Stimulated activated CD4-positive, alpha-beta T cell treated with anti-CD3 and anti-CD28 coated beads, TNF-alpha, amount 100 ng/mL, for 24 hours (primary cell): Measurements from ENCODE around the gene ATXN1.

Experiments used
- DNase-seq, 3 experiments: peaks; one replicate each; pipeline ENCODE4 v3.0.0-alpha.2; 2020; ENCODE audit warnings: low read depth in 3 of 3

ATXN1 gene

GRCh38 chr6:16503241-16503775 is 258.0 kb downstream of the ATXN1 start:
- DNase-seq = no peak

GRCh38 chr6:16498957-16499356 is 262.3 kb downstream of the ATXN1 start:
- DNase-seq = no peak

GRCh38 chr6:16498237-16498636 is 263.0 kb downstream of the ATXN1 start:
- no peak for DNase-seq

- no peak for DNase-seq
These were observed 264.1 kb downstream of the ATXN1 start for GRCh38 chr6:16496991-16497801.

GRCh38 chr6:16496210-16496609 is 265.1 kb downstream of the ATXN1 start:
- no peak for DNase-seq

- no peak for DNase-seq
These were observed 266.5 kb downstream of the ATXN1 start for GRCh38 chr6:16494793-16495192.

GRCh38 chr6:16493802-16494201 is 267.5 kb downstream of the ATXN1 start:
- no peak for DNase-seq

GRCh38 chr6:16493112-16493511 is 268.1 kb downstream of the ATXN1 start:
- DNase-seq = no peak

GRCh38 chr6:16491666-16492313 is 269.5 kb downstream of the ATXN1 start:
- DNase-seq = no peak

GRCh38 chr6:16490616-16491015 is 270.6 kb downstream of the ATXN1 start:
- DNase-seq = no peak

GRCh38 chr6:16488813-16489212 is 272.4 kb downstream of the ATXN1 start:
- no peak for DNase-seq

- DNase-seq = no peak
These were observed 273.1 kb downstream of the ATXN1 start for GRCh38 chr6:16487996-16488674.

- DNase-seq = peak in 1 of 3 experiments; percentile 26
These were observed 274.6 kb downstream of the ATXN1 start for GRCh38 chr6:16486661-16487060.

- DNase-seq = no peak
These were observed 277.9 kb downstream of the ATXN1 start for GRCh38 chr6:16483315-16483875.

GRCh38 chr6:16482702-16483314 is 278.5 kb downstream of the ATXN1 start:
- no peak for DNase-seq

GRCh38 chr6:16481697-16482399 is 279.4 kb downstream of the ATXN1 start:
- DNase-seq = peak in 1 of 3 experiments; percentile 53

- DNase-seq = no peak
These were observed 280.3 kb downstream of the ATXN1 start for GRCh38 chr6:16480763-16481560.

GRCh38 chr6:16477367-16478149 is 283.7 kb downstream of the ATXN1 start:
- DNase-seq = no peak

- DNase-seq = no peak
These were observed 284.4 kb downstream of the ATXN1 start for GRCh38 chr6:16476861-16477260.

GRCh38 chr6:16475494-16475781 is 285.8 kb downstream of the ATXN1 start:
- no peak for DNase-seq
